Central memory CD4-positive, alpha-beta T cell (primary cell): ENCODE measurements around the gene CADM1.

ENCODE experiments used
- DNase-seq: peaks from one replicate; pipeline ENCODE4 v3.0.0; 2022

CADM1 gene

GRCh38 chr11:115347106-115347505, 157.1 kb downstream of the CADM1 start:
- no peak for DNase-seq

- DNase-seq: no peak
Measured at GRCh38 chr11:115345840-115346239, 158.4 kb downstream of the CADM1 start.

GRCh38 chr11:115345361-115345760, 158.9 kb downstream of the CADM1 start:
- DNase-seq: no peak

DNA sequence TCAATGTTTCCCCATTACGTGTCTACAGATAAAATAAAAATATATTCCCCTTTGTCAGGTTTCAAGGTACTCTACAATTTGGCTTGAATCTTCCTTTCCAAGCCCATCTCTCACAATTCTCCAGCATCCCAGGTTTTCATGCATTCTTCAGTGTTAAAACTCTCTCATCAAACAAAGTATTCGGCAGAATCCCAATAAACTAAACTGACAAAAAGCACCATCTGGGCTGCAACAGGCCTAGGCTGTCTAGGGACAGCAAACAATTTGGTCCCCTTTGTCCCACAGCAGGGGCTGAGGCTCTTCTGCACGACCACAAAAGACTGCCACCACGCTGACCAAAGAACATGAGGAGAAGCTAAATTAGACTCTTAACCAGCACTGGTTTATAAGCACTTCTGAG, 159.4 kb downstream of the CADM1 start:
- DNase-seq: no peak

- no peak for DNase-seq
Measured at GRCh38 chr11:115342142-115342541, 162.1 kb downstream of the CADM1 start.

DNA sequence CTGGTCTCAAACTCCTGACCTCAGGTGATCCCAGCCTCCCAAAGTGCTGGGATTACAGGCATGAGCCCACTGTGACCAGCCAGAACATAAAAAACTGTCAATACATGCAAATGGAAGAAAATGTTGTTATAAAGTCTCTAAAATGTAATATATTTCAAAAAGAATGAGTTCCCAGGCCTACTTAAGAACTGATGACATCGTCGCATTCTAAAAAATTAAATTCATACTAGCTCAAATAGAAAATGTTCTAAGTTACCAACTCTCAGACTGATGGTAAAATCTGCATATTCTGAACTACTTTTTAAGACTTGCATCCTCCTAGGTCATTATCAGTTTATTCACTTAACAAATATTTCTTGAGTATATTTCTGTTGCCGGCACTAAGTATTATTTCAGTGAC, 163.3 kb downstream of the CADM1 start:
- no peak for DNase-seq

- no peak for DNase-seq
Measured at GRCh38 chr11:115338476-115338875, 165.7 kb downstream of the CADM1 start.

DNA sequence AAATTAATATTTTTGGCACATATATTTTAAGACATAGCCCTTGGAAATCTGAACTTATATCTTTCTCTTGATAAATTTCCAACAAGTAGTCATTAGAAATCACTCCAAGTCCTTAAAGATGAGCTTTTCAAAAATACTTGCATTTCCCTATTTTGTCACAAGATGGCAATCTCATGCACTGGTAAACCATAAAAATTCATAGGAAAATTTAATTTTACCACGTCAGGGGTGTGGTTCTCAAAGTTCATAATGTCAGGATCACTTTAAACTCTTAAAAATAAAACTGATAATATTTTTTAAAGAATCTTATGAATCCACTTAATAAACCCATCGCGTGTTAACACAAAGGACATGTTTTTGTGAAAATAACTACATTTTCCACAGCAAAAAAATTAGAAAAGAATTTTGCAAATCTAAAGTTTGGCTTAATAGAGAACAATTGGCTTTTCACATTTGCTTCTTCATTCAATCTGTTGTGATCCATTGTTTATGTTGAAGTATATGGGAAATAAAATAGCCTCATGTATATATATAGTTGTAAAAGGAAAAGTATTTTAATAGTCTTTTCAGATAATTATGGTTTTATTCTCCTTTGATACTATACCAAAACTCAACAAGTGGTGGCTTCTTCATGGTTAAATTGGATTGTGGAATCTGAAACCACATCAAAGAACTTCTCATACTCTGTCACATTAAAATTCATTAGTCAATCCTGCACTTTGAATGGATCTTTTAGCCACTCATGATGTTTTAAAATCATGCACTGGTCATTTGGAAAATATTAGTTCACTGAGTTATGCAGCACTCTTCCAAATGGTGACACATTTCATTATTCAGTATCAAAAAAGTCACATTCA, 169.1 kb downstream of the CADM1 start:
- DNase-seq: no peak

- no peak for DNase-seq
Measured at GRCh38 chr11:115333949-115334348, 170.3 kb downstream of the CADM1 start.

GRCh38 chr11:115333121-115333520, 171.1 kb downstream of the CADM1 start:
- no peak for DNase-seq

- DNase-seq: no peak
Measured at GRCh38 chr11:115330684-115331482, 173.3 kb downstream of the CADM1 start.

- no peak for DNase-seq
Measured at GRCh38 chr11:115326526-115326925, 177.7 kb downstream of the CADM1 start.

DNA sequence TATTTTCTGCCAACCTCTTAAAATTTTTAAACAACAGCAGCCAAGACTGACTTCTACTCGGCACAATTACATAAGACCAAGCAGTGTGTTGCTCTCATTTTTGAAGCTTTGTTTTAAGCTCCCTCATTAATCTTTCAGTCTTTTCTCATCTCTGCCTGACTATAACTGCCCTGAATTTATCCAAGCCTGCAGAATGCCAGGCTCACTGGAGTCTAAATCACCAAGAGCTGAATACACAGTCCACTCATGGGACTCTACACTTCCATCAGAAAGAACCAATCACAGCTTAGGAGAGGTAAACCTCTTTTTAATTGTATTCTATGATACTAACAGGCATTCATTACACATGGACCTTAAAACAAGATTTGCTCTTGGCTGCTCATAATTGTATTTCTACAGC, 178.7 kb downstream of the CADM1 start:
- DNase-seq: no peak

GRCh38 chr11:115324581-115325432, 179.4 kb downstream of the CADM1 start:
- DNase-seq: peak; percentile 21

DNA sequence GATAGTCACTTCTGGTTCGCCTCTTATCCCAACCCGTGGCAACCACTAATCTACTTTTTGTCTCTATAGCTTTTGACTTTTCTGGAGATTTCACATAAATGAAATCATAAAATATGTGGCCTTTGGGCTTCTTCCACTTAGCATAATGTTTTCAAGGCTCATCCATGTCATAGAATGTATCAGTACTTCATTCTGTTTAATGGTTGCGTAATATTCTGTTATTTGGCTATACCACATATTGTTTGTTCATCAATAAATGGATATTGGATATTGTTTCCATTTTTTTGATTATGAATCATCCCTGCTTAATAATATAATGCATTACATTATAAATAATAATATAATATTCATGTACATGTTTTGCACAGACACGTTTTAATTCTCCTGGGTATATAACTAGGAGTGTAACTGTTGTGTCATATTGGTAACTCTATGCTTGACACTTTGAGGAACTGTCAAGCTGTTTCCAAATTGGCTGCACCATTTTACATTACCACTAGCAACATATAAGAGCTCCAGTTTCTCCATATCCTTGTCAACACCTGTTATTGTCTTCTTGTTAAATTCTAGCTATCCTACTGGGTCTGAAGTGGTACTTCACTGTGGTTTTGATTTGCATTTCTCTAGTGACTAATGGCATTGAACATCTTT, 181.5 kb downstream of the CADM1 start:
- no peak for DNase-seq

DNA sequence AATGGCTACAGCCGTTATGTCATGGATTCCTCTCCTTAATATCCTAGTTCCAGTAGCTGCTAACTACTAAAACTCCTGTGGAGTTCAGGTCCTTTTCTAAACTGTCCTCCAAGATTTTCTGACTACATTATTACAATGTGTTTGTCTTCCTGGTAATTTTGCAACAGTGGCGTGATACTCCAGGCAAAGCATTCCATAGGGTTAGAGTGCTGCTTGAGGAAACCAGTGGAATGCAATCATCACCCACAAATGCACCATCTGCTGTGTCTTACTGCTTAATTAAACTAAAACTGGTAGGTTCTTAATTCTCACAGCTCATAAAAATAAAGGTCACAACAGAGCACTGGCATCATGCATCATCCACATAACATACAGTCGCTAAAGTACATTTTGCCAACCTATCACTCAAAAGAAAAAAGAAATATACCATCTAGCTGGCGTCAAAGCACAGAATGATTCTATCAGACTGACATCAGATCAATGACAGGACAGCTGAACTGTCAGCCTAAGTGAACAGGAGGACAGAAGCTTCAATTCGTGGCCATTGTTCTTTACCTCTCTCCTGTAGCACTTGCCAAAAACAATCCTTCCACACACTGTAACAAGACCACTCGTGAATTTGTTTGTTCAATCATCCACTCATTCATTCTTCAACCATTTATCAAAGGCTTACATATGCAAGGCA, 182.5 kb downstream of the CADM1 start:
- no peak for DNase-seq

- no peak for DNase-seq
Measured at GRCh38 chr11:115317277-115318185, 186.7 kb downstream of the CADM1 start.

GRCh38 chr11:115316696-115317095, 187.5 kb downstream of the CADM1 start:
- DNase-seq: no peak

- DNase-seq: no peak
Measured at GRCh38 chr11:115314330-115314920, 189.8 kb downstream of the CADM1 start.

GRCh38 chr11:115313224-115313838, 190.9 kb downstream of the CADM1 start:
- no peak for DNase-seq
